NCI-H345 treated with DMSO at 0.1 percent for 48 hours (cell line): ENCODE data around the gene RPIA.
"Not testable (repeated sequence)": the region's sequence is repeated elsewhere in the genome, so short reads cannot be mapped to it uniquely, and the experiment has no call there.

Experiments
- DNase-seq: peaks from one replicate; lab custom pipeline; 2025; ENCODE audit not compliant: unreplicated experiment; lab: John Stamatoyannopoulos, UW

Gene RPIA

DNA sequence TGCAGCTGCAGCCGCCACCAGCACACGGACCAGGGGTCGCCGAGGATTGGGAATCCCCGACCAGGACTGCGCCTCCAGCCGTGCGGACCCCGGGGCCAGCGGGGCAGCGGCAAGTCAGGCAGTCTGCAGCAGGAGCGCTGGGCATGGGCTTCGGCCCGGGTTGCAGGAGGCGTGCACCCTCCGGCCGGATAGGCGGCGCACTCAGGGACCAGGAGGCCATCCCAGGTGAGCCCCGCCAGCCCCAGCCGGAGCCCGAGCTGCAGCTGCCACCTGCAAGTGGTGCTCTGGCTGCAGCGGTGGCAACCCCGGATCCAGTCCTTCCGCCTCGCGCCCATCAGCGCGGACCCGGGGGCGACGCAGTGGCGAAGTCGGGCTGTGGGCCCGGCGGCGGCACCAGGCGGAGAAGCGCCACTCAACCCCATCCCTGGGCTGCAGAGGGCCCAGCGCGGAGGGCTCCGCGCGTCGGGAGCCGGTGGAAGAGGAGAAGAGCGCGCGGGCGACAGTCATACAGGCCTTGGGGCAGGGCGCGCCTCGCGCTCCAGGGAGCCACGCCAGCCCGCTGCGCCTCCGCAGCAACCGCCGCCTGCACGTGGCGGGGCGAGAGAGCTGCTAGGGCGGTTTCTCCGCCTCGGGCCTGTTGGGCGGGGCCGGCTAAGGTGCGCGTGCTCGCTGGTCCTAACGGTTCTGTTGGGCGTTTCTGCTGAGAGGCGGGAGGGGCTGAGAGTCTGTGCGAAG, 73.8 kb downstream of the RPIA start:
- peak; percentile 55 for DNase-seq

DNA sequence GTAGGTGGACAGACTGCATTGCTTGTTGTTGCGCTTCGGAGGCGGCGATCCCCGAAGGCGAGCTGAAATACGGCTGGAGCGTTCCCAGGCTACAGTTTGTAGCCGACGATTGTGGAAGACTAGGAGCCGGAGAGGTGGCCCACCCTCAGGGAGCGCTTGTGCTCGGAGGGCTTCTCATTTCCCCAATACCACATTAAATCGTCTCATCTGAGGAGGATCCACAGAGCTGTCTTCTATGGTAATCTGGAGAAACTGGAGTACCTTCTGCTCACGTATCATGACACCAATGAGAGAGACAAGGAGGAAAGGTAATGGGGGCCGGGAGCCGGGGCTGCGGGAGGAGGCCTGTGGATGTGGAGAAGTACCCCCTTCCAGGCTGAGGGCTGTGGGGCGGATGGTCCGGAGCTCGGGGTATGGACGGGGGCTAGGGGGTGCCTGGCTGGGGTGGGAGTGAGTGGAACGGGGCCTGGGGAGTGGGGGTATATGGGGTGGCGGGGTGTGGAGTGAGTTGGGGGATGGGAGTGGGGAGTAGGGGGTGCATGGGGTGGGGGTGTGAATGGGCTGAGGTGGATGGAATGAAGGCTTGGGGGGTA, 74.5 kb downstream of the RPIA start:
- not testable (repeated sequence) for DNase-seq

DNA sequence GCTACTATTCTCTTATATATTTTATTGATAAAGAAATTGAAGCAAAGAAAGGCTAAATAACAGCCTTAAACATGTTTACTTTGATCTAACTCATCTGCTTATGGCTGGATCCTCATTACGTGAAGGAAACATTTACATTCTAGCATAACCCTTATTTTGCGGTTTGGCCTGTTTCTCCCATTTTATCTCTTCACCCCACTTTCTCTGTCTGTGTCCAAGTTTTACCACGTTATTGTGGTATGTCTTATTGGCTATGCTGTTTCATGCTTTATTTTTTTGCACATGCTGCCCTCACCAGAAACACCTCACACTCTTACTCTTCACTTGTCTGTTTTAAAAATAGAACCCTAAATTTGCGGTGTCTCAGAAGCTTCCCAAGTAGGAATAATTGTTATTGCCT, 78.5 kb downstream of the RPIA start:
- no peak for DNase-seq

DNA sequence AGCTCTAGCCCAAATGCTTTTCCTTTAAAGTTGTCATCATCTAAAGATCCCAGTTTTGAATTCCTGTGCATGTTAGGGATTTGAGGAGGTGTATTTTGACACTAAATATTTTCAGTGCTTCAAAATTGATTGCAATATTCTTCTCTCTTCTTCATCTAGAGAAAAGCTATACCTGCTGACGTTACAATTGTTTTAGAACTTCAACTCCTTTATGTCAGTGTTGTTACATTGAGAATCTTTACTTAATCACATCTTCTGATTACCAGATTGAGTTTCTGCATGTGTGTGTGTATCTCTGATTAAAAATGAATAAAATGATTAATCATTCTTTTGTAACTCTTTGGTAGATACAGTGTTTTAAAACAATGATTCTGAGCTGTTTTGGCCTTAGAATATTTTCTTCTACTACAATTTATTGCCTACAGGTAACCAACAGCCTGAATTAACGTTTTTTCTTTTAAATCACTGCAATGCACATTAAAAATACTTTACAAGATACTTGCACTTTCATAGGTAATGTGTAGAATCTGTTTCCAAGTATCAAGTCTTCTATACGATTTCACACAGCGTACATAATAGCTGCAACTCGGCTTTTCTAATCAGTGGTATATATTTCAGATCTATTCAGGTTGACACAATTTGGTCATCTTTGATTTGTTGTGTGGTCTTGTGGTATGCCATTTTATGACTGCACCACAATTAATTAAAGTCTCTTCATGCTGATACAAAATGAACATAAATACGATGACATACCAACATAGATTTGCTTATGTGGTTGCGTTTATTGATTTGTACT, 82.0 kb downstream of the RPIA start:
- not testable (repeated sequence) for DNase-seq

DNA sequence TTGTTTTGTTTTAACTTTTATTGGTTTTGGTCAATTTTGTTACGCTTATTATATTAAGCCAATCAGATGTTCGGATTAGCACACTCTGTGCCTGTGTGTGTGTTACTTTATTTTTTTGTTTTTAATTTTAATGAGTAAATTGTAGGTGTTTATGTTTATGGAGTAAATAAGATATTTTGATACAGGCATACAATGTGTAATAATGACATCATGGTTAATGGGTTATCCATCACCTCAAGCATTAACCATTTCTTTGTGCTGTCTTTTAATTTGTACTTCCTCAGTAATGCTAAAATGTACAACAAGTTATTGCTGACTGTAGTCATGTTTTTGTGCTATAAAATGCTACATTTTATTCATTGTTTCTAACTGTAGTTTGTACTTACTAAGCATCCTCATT, 97.7 kb downstream of the RPIA start:
- DNase-seq, result not testable (repeated sequence)

- not testable (repeated sequence) for DNase-seq
These were observed 104.5 kb downstream of the RPIA start for GRCh38 chr2:88795932-88796331.

DNA sequence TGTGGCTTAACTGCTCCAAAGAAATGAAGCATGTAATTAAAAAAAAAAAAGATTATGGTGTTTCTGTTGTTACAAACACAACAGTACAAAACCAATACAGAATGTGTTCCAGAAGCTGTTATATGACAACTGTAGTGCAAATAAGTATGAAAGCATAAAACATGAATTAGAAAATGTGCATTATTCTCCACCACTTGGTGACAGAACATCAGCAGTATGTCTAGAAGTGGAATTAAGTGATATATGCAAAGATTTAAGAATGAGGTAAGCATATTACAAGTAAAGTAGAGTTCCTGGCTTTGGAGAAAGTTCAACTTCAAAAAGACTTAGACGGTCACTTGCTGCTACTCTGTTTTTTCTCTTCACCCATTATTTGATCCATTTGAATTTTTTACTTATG, 105.0 kb downstream of the RPIA start:
- not testable (repeated sequence) for DNase-seq

GRCh38 chr2:88797164-88797563, 105.7 kb downstream of the RPIA start:
- not testable (repeated sequence) for DNase-seq
